Measurements from ENCODE around the gene ZBTB12. TPM values are rescaled to one million over a fixed set of nuclear protein-coding genes. Genes with fewer than 3 reads are reported as not detected.
"Not testable (repeated sequence)": the region's sequence is repeated elsewhere in the genome, so short reads cannot be mapped to it uniquely, and the experiment has no call there.

ZBTB12 gene
- total and polyA plus RNA-seq, 9 of the 15 experiments (the other 6 are each of a cell fraction or from before 2014, with no cell fraction given), result 0.03 to 12.4 (median 5.8) TPM; not detected in 1

GRCh38 chr6:31907158-31907813 lies 5.4 kb upstream of the ZBTB12 start (continued):
- TF ChIP-seq CLOCK (CRISPR knock-in tag; IDR thresholded peaks at IDR 0.05; ENCODE audit: borderline replicate concordance), result no peak
- TF ChIP-seq ZNF384 (IDR thresholded peaks at IDR 0.05; ENCODE audit: low read depth, low read length), result peak; percentile 96
- peak in 1 of 2 experiments; percentile 67; a peak in 1 of 4 replicates for TF ChIP-seq SRF (CRISPR knock-in tag; IDR thresholded peaks at IDR 0.05)
- TF ChIP-seq CEBPB (tag; IDR thresholded peaks at IDR 0.05), result peak; percentile 97
- no peak for TF ChIP-seq ATF3 (IDR thresholded peaks at IDR 0.05)
- no peak for TF ChIP-seq ATF3 (CRISPR knock-in tag; conservative IDR thresholded peaks at IDR 0.05)
- TF ChIP-seq CEBPG (CRISPR knock-in tag; IDR thresholded peaks at IDR 0.05), result peak; percentile 74
- TF ChIP-seq CEBPG (tag; conservative IDR thresholded peaks at IDR 0.05 in 1 of 2, IDR thresholded peaks at IDR 0.05 in 1 of 2), result peak; percentile 76 to 77

GRCh38 chr6:31906727-31907126 lies 4.8 kb upstream of the ZBTB12 start:
- Histone ChIP-seq H3K4me1 (replicated peaks in 1 of 2; ENCODE audit: control insufficient read depth in 2 of 2, insufficient read depth in 2 of 2, low read length in 2 of 2) (peaks cover 21 to 33% of the 10 kb centered on the region in 2 experiments), H2AFZ (ENCODE audit: low read depth, low read length) (peak overlapping the region; percentile 34; the same call in 1 of the 2 replicates), H3K9ac (ENCODE audit: insufficient read depth in 1 of 2, low read depth in 2 of 2, low read length in 2 of 2) (peak overlapping the region in 1 of 2 experiments; percentile 76; a peak in 1 of 4 replicates)
- H3K4me2 ChIP-seq (ENCODE audit: insufficient read depth, low read length); DNase-seq (ENCODE audit: extremely low read depth in 1 of 4, low spot score in 3 of 4); H3K27ac ChIP-seq (ENCODE audit: extremely low read depth, low read depth, low read length); H3K9me3 ChIP-seq (replicated peaks; ENCODE audit: control insufficient read depth, insufficient read depth, low read depth, low read length); FAIRE-seq; BruUV-seq (replicated peaks); H3K36me3 ChIP-seq (ENCODE audit: control insufficient read depth, insufficient read depth, low read length); ATAC-seq; CTCF ChIA-PET (ENCODE audit: low intra/inter-chr PET ratio); H3K9me1 ChIP-seq (ENCODE audit: control insufficient read depth, insufficient read depth, low read length); H3K4me3 ChIP-seq; H4K20me1 ChIP-seq (replicated peaks; ENCODE audit: control insufficient read depth, insufficient read depth, low read length); in situ Hi-C loops (cut with MboI); H3K27me3 ChIP-seq (ENCODE audit: control insufficient read depth in 2 of 2, insufficient read depth in 2 of 2, low read length in 2 of 2); H3K79me2 ChIP-seq (ENCODE audit: control insufficient read depth, insufficient read depth, low read length): not testable (repeated sequence)
- WGBS (ENCODE audit: insufficient coverage, low coverage, missing lambda C conversion rate), result 52% methylated on average over 8 of the region's 8 CpGs
- intact Hi-C loops (cut with micrococcal nuclease), result loop anchor here (10.0 kb wide), 1 partner anchor 288 kb away; the partner anchor contains the start of genes GPSM3 and PBX2
- POLR2A ChIA-PET, result interaction anchor here (0.6 to 1.6 kb wide), 6 partner anchors 9 to 92 kb away, joined by 3 to 7 read pairs (median 4); partner anchors contain the start of genes EHMT2, HSPA1A and HSPA1L
